HS-5 (cell line): ENCODE measurements around the gene CCDC152.
"Not testable (repeated sequence)": the region's sequence is repeated elsewhere in the genome, so short reads cannot be mapped to it uniquely, and the experiment has no call there.

Source experiments
- DNase-seq: peaks from one replicate; pipeline ENCODE4 v3.0.0-alpha.2; 2012; ENCODE audit warnings: low read depth

The CCDC152 gene

DNA sequence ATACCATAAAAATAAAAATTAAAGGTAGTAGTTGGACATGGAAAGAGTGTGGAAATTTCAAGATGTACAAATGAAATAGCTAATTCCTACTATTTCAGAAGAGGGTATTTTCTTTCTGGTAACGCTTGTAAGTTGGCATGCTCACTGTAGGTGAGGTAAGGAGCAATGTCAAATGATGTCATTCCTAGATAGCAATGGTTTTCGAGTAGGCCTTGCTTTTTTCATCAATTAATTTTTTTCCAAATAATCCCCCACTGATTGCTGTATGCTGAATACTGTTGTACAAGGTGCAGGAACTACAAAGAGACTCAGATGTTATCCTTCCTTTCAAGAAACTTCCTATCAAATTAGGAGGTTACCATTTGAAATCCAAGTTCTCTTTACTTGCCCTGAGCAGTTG is 56.0 kb downstream of the CCDC152 start:
- DNase-seq = no peak

DNA sequence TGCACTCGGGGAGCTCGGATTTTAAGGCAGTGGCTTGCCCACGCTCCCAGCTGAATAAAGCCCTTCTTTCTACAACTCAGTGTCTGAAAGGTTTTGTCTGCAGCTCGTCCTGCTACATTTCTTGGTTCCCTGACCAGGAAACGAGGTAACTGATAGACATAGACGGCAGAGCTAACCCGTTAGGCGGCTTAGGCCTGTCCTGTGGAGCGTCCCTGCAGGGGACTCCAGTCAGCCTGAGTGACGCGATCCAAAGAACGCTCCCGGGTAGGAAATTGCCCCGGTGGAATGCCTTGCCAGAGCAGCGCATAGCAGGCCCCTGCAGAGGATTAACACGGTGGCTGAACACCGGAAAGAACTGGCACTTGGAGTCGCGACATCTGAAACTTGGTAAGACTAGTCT is 56.9 kb downstream of the CCDC152 start:
- no peak for DNase-seq

DNA sequence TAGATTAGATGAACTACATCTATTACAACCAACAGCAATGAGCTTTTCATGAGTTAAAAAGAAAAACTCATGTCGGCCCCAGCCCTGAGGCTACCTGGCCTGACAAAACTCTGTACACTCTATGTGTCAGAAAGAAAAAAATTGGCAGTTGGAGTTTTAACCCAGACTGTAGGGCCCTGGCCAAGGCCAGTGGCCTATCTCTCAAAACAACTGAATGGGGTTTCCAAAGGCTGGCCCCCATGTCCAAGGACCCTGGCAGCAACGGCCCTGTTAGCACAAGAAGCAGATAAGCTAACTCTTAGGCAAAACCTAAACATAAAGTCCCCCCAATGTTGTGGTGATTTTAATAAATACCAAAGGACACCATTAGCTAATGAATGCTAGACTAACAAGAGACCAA is 59.9 kb downstream of the CCDC152 start:
- not testable (repeated sequence) for DNase-seq

DNA sequence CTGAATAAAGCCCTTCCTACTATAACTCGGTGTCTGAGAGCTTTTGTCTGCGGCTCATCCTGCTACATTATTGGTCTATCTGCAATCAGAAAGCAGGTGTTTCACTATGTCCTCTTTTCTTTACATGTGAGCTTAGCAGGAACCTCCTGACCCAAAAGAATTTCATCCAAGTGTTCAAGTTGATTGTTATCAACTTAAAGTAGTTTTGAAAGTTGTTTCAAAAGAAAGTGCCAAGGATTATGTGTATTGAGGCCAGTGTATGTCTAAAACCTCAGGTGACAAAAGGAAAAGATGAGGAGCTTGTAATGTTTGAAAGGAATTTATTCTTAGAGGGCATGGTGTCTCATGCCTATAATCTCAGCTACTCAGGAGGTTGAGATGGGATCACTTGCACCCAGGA is 63.1 kb downstream of the CCDC152 start:
- no peak for DNase-seq

DNA sequence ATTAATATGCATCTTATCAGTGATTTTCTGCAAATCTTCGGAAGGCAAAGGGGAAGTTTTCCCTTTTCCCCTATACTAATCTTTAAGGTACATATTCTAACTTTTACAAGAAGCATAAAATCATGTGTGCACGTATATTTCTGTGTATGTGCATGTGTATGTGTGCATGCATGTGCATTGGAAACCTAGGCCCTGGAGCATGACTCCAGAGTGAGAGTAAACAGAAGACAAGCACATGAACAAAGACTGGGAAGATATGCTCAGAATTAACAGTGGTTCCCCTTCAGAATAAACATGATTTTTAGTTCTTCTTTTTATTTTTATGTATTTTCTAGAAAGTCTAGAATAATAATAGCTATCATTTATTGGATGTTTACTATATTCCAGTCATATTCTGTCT is 65.9 kb downstream of the CCDC152 start:
- DNase-seq = no peak

DNA sequence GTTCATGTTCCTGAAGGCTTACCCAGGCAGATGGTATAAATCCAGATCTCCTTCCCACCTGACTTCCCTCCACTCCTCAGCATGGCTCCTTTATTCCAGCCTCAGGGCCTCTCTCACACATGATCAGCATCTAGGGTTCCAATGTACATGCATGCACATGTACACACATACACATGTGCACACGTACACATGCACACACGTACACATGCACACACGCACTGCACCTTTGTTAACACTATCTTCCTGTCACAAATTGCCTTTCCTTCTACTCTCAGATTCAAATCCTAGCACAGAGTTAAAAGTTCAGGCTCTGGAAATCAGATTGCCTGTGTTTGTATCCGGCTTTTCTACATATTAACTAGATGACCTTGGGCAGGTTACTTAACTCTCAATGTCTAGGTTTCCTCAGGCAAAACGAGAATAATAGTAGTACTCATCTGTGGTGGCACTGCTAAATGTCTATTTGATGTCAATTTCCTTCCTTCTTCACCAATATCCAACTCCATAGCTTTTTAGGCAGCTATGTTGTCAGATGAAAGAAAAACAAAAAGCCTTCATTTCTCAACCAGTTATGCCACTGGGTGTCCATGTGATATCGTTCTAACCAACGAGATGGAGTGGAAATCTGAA is 67.8 kb downstream of the CCDC152 start:
- no peak for DNase-seq

DNA sequence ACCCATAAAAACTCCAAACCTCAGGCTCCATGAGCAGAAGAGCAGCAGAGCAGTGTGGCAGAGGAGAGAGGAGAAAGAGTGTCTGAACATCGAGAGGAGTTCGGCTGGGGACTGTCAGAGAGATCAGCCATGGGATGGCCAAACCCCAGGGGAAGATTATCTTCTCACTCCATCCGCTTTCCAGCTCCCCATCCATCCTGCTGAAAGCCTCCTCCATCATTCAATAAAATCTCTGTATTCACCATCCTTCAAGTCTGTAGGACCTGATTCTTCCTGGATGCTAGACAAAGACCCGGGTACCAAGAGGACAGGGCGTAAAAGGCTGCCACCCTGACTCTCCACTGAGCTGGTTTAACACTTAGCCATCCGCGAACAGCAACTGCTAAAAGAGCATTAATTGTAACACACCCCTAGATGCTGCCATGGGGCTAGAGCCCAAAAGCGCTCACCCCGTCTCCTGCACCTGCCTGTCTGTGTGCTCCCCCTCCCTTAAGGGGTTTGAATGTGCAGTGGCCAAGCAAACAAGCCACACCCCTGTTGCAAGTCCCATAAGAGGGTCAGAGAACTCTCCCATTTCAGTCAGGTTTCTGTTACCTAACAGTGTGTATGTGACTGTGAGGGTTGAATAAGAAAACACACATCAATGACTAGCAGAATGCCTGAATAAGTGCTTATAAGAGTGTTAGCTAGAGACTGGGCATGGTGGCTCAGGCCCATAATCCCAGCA is 69.0 kb downstream of the CCDC152 start:
- DNase-seq = no peak

DNA sequence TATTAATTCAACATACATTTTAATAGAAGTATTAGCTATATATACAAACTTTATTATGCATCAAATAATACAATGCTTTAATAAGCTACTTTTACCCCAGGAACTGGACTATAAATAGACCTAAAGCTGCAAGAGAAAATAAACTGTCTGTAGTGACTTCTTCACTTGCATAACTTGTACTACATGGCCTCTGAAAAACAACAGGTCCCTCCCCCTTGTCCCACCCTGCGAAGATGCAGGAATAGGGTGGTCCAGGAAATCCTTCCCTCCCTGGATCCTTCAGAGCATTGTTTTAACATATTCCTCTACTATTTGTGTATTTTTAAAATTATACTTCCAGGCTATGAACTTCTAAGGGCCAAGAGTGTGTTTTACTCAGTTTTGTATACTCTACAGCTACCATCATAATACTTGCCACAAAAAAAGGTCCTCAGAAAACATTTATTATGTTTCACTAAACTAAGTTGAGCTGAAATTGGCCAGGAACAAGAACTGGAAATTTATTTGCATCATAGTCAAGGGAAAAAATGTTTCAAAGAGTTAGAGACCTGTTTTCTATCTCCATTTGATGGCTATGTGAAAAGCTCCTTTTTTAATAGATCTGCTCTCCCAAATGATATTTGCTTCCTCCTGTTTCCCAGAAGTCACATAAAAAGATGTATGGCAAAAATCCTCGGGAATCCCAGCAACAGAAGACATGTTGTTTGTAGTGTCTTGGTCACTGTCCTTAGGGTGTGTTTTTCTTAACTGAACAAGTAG is 70.3 kb downstream of the CCDC152 start:
- DNase-seq = no peak

DNA sequence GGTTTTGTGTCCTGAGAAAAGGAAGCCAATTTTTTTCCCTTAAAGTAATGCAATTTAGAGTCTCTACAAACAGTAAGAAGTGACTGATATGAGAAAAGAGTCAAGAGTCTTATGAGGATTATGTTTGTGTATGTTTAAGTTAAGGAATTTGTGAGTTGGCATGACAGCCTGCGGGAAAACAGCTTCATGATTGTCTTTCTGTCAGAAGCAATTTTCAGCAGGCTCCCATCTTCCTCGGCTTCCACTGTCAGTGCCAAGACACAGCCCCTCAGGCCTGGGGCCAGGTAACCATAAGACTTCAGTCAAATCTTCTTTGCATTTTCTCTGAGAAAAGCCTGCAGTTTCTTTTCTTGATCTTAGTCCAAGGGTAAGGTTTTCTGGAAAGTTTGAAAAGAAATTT is 72.1 kb downstream of the CCDC152 start:
- DNase-seq = no peak

DNA sequence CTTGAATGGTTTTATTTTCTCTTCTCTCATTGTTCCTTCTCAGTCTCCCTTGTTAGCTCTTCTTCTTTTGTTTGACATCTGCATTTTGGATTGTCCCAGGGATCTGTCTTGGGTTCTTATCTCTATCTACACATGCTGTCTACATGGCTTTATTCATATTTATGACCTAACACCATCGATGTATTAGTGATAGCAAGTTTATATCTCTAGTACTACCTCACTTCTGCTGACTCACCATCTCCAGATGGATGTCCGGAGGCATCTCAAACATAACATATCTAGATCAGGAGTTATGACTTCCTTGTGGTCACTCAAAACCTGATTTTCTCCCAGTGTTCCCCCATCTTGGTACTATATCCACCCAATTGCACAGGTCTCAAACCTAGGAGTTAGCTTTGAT is 74.3 kb downstream of the CCDC152 start:
- DNase-seq = no peak

DNA sequence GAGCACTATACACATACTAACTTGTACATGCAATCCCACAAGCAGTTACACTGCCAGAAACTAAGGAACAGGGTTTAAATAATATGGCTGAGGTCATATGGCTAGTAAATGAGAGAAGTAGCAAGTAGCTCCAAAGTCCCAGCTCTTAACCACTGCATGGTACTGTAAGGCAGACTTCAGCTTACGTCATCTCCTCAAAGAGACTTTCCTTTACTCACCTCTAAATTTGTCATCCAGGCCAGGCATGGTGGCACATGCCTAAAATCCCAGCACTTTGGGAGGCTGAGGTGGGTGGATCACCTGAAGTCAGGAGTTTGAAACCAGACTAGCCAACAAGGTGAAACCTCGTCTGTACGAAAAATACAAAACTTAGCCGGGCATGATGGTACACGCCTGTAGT is 75.4 kb downstream of the CCDC152 start:
- DNase-seq = no peak

DNA sequence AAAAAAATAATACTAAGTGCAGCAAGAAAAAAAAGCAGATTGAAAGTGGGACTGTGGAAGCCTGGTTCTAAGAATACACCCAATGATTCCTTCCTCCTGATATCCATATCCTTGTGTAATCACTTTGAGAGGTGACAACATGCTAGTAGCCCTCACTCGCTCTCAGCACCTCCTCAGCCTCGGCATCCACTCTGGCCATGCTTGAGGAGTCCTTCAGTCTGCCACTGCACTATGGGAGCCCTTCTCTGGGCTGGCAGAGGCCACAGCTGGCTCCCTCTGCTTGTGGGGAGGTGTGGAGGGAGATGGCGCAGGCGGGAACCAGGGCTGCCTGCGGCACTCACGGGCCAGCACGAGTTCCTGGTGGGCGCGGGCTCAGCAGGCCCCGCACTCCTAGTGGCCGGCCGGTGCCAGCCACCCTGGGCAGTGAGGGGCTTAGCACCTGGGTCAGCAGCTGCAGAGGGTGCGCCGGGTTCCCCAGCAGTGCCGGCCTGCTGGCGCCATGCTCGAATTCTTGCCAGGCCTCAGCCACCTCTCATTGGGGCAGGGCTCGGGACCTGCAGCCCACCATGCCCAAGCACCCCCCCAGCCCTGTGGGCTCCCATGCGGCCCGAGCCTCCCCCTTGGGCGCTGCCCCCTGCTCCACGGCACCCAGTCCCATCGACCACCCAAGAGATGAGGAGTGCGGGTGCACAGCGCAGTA is 79.6 kb downstream of the CCDC152 start:
- DNase-seq = no peak

DNA sequence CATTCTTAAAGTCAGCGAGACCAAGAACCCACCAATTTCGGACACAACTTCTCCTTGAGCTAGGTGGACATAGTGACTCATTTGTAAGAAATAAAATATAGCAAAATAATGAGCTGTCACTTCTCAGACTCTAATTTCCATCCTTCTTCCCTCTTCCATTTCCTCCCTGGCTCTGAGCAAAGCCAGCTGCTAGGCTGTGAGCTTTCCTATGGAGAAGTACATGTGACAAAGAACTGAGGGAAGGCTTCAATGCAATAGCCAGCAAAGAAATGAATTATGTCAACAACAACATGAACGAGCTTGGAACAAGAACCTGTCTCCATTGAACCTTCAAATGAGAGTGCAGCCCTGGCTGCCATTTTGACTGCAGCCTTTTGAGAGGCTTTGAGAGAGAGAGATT is 81.0 kb downstream of the CCDC152 start:
- no peak for DNase-seq

DNA sequence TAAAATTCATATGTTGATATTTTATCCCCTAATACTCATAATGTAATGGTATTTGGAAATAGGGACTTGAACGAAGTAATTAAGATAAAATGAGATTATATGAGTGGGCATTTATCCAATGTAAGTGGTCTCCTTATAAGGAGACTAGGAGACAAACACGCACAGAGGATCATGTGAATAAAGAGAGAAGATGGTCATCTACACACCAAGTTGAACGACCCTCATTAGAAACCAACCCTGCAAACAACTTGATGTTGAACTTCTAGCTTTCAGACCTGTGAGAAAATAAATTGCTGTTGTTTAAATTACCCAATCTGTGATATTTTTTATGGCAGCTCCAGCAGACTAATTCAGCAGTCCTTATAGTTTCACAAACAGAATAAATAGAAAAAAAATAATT is 82.6 kb downstream of the CCDC152 start:
- no peak for DNase-seq

DNA sequence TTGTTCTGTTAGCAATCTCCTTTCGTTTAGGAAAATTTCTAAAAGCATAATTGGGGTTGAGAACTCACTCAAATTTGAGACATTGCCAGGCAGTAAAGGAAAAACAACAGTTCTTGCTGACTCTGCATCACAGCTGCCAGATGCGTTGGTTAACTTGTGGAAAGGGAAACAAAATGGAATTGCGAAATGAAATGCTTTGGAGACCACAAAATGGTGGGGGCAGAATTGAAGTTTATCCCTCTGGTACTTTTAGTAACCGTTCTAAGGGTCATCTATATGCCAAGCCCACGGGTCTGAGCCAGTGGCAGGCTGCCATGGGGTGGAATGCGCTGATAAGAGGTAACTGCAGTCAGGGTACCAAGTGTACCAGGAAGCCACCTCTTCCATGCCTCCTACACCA is 83.7 kb downstream of the CCDC152 start:
- DNase-seq = peak; percentile 43

DNA sequence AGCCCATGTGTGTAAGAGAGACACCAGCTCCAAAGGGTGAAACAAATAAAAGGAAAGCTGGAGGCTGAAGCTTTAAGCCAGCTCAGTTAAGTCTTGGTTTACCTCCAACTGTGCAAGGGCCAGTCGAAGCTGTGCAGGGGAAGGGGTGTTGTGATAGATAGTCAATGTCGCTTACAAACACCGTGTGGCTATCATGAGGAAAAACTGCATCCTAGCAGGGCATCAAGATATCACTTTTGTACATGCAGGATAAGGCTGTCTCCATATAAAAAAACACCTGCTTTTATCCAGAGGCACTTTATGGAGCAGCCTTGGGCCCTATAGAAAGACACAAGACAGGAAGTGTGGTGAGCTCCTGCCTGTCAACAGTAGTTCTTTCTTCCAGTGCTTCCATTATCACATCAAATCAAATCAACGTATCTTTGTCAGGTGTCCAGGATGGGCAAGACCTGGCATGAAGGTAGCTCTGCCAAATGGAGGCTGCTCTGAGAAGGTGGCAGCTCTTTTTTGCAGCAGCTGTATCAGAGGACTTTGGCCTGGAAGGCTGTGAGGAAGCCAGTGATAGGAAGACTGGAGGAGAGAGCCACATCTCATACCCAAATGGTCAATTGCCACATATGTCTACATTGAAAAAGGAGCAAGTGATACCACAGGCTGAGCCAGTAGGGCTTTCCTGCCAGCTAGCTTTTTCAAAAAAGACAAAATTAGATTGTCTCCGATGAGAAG is 84.4 kb downstream of the CCDC152 start:
- DNase-seq = no peak

DNA sequence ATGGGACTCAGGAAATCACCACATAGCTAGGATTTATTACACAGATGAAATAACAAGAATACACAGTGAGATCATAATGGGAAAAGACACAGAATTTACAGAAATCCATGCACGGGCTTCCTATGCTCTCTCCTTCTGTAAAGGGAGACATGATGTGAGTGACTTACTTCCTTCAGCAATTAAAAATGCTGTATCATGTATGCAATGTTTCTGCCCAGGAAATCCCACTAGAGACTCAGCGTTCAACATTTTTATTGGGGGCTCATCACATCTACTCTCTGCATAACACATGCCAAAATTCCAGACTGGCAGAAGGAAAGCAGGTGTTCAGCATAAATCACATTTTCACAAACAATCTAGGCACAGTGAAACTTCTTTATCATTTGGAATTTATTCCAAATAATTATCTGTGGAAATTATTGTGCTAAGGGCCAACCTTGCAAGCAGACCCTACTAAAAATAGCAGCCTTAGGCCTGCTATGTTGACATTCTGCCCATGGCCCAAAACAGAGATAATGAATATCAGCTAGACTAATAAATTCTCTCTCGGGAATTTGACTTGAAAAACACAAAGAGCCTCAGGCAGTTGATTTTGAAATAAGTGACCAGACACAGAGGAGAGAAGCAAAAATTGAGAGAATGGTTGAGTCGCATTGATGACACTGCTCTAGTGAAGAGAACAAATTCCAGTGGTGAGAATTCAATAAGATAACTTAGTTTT is 86.5 kb downstream of the CCDC152 start:
- no peak for DNase-seq

DNA sequence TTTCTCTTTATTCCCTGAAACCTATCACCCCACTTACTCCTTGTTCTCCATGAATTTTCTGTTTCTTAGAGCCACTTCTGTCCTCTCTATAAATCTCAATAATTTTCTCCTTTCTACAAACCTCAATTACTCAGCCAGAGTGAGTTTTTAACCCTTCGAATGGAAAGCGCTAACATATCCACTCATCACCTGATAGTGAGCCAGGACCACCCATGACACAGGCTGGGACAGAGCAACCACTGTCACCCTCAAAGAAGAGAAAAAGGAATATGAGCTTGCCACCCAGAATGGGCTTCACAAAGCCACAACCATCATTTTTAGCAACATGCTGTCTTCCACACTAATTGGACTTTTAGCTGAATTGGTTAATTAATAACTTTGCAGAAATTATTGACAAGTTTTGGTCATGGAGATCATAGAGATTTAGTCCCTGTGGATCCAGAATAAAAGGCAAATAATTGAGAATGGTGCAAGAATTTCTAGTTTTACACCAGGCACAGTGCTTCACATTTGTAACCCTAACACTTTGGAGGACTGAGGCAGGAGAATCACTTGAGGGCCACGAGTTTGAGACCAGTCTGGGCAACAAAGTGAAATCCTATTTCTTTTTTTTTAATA is 87.2 kb downstream of the CCDC152 start:
- no peak for DNase-seq

DNA sequence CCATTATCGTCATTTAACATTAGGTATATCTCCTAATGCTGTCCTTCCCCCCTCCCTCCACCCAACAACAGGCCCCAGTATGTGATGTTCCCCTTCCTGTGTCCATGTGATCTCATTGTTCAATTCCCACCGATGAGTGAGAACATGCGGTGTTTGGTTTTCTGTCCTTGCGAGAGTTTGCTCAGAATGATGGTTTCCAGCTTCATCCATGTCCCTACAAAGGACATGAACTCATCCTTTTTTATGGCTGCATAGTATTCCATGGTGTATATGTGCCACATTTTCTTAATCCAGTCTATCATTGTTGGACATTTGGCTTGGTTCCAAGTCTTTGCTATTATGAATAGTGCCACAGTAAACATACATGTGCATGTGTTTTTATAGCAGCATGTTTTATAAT is 87.8 kb downstream of the CCDC152 start:
- not testable (repeated sequence) for DNase-seq

DNA sequence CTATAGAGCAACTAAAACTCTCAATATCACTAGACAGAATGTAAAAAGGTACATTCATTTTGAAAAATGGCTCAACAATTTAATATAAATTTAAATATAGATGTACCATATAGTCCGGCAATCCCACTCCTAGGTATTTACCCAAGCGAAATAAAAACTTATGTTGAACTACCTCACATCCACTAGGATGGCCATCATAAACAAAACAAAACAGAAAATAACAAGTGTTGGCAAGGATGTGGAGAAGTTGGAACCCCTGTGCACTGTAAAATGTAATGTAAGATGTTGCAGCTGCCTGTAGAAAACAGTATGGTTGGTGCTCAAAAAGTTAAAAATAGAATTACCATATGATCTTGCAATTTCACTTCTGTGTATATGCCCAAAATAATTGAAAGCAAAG is 91.9 kb downstream of the CCDC152 start:
- no peak for DNase-seq

DNA sequence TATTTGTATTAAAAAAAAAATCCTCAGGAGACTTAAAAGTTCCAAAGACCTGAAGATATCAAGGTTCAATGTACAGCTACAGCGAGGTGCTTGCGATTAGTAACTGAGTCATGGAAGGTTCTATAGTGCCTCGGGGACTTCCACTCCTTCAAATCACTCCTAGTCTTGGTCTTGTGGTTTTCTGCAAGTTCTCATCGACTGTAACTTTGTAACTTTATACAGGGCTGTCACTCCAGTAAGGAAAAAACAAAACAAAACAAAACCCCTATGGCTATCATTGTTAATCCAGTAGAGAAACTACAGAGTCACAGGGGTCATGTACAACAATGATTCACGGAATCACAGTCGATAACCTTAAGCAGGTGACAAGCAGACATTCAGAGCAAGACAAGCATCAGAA is 94.9 kb downstream of the CCDC152 start:
- no peak for DNase-seq
